GM12875 (cell line): Measurements from ENCODE around the gene STAP2.

Experiments
- H3K4me3 ChIP-seq: one replicate; pipeline ENCODE4 v1.5.1; 2011; ENCODE audit warnings: low read depth, low read length, control low read depth
- CTCF ChIP-seq: IDR thresholded peaks from 2 replicates; pipeline ENCODE4 v1.5.1; 2011; ENCODE audit warnings: low read depth, mild to moderate bottlenecking, control low read depth, inconsistent platforms, low read length, moderate library complexity, borderline replicate concordance; ENCODE audit not compliant: insufficient read depth

Gene STAP2

GRCh38 chr19:4343370-4344307 lies 5.0 kb upstream of the STAP2 start, which contains the start of gene MPND:
MPND (plus strand) TSS chr19:4343562; CDS start chr19:4343594, 32 bp downstream.
- TF ChIP-seq CTCF: no peak
- H3K4me3 ChIP-seq: peak within 1 kb of the TSS; percentile 68

DNA sequence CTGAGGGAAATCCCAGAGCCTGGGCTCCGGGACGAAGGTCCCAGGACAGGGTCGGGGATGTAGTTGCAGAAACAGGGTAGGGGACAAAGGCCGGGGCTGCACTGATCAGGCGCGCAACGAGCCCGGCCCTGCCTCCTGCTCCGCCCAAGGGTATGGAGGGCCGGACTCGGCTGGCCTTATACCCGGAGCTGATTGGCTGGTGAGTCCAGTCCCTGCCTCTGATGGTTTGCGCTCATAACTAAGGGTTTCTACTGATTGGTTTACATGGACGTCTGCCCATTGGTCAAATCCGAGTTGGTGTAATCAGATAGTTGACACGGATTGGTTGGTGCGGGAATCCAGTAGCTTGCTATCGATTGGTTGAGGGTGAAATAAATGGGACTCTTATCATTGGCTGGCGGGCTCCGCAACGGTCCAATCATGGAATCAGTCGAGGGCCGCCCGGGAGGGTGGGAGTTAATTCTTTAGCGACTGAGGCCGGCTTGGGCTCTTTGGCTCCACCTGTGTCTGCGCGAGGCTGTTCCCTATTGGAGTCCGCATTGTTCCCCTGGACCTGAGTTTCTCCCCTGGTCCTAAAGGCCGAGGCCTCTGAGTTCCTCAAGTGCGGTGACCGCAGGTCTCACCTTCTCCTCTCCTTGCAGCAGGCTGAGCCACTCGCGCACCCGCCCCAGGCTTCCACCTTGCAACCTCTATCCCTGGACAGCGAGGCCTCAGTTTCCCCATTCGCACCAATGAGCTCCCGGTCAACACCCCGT lies 4.2 kb upstream of the STAP2 start:
- H3K4me3 ChIP-seq: peak overlapping the region; percentile 68
- TF ChIP-seq CTCF: peak; percentile 17; the same call in 1 of the 2 replicates

GRCh38 chr19:4342314-4342614 lies 3.6 kb upstream of the STAP2 start:
- H3K4me3 ChIP-seq: peak overlapping the region; percentile 58
- no peak for TF ChIP-seq CTCF

DNA sequence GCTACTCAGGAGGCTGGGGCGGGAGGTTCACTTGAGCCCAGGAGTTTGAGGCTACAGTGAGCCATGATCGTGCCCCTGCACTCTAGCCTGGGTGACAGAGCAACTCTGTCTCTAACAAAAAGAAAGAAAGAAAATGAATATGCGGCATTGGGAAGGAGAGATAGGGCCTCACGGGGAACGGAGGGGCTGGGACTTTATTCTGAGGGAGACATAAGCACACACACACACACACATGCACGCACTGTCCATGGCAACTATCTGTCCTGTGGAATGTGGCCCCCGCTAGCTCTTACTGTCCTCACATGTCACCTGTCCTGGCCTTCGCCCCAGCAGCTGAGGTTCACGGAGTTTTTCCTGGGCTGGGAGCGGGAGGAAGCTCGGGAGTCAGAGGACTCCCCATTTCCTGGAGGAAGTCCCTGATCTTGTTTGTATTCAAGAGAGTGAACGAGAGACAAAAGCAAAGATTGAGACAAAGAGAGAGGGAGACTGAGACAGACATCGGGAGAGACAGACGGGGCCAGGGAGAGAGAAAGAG lies 654 bp downstream of the STAP2 start:
- H3K4me3 ChIP-seq: peak overlapping the region; percentile 45
- no peak for TF ChIP-seq CTCF

- TF ChIP-seq CTCF: no peak
- no peak overlapping the region for H3K4me3 ChIP-seq
These were observed 3.6 kb downstream of the STAP2 start for GRCh38 chr19:4334929-4335570.

DNA sequence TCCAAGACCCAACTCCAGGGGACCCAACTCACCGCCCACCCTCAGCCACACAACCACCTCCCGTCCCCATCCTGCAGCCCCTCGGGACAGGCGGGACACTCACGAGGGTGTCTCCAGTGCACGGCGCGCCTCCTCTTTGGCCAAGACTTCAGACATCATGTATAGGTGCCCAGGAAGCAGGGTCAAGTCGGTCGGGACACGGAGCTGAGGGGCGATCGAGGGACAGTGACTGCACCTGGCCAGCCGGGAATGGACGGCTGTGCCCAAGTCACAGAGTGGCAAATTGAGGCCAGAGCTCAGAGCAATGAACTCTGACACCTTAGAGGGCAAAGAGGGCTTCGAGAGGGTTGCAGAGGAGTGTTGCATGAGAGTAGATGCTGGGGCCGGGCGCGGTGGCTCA lies 8.8 kb downstream of the STAP2 start:
- H3K4me3 ChIP-seq: no peak overlapping the region
- no peak for TF ChIP-seq CTCF

DNA sequence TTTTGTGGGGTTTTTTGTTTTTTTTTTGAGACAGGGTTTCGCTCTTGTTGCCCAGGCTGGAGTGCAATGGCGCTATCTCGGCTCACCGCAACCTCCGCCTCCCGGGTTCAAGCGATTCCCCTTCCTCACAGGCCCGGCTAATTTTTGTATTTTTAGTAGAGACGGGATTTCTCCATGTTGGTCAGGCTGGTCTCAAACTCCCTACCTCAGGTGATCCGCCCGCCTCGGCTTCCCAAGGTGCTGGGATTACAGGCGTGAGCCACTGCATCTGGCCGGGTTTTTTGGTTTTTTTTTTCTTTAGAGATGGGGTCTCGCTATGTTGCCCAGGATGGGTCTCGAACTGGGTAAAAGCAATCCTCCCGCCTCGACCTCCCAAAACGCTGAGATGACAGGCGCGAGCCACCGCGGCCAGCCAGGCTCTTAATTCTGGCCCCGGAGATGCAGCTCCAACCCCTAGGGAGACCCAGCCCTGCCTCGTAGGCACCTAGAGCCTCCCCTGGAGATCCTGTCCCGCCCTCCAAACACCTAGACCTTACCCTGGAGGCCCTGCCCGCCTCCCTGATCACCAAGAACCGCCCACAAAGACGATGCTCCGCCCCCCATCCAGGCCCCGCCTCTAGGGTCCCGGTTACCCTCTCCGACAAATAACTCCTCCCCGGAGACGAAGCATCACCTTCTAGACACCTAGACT lies 9.5 kb downstream of the STAP2 start:
- peak overlapping the region; percentile 37 for H3K4me3 ChIP-seq
